ENCODE measurements around the gene RBM47.
A peak's percentile ranks its signal among the peaks of the same experiment; 100 is the strongest.
"Not testable (repeated sequence)": the region's sequence is repeated elsewhere in the genome, so short reads cannot be mapped to it uniquely, and the experiment has no call there.

RBM47 gene

DNA sequence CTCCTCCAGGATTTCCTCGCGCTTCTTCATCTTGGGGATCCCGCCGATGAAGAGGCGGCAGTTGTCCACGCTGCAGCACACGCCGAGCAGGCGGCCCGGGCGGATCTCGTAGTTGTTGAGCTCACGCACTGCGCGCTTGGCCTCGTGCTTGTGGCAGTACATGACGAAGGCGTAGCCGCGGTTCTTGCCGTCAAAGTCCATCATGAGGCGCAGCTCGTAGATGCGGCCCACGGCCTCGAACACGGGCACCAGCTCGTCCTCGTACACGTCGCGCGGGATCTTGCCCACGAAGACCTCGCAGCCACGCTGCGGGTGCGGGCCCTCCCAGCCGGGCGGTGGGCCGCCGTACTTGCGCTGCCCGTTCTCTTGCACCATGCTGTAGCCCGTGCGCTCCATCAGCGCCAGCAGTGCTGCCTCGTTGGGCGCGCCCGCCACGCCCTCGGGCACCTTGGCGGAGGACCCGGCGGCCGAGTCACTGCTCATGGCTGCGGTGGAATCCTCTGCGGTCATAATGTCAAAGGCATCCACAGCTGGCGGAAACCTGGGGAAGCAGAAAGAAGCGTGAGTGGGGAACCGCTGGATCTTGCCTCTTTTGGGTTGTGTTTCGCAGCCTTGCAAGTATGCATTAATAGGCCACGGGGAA, 191.2 kb downstream of the RBM47 start:
- WGBS: 95% methylated on average over 64 of the region's 64 CpGs
- no peak overlapping the region for H3K4me3 ChIP-seq (ENCODE audit: low read length)
- peaks cover 31% of the 10 kb centered on the region for H3K36me3 ChIP-seq (ENCODE audit: insufficient read depth, low read length)
- H3K27ac ChIP-seq (ENCODE audit: low read depth, low read length): no peak overlapping the region
- H3K4me1 ChIP-seq (ENCODE audit: insufficient read depth, low read length): peaks cover 7% of the 10 kb centered on the region
- no peaks in the 10 kb centered on the region for H3K9me3 ChIP-seq (ENCODE audit: insufficient read depth, low read depth, low read length)
- no peaks in the 10 kb centered on the region for H3K27me3 ChIP-seq (ENCODE audit: insufficient read depth, low read length)
- no peak overlapping the region for H3K9ac ChIP-seq (ENCODE audit: low read depth, low read length)

DNA sequence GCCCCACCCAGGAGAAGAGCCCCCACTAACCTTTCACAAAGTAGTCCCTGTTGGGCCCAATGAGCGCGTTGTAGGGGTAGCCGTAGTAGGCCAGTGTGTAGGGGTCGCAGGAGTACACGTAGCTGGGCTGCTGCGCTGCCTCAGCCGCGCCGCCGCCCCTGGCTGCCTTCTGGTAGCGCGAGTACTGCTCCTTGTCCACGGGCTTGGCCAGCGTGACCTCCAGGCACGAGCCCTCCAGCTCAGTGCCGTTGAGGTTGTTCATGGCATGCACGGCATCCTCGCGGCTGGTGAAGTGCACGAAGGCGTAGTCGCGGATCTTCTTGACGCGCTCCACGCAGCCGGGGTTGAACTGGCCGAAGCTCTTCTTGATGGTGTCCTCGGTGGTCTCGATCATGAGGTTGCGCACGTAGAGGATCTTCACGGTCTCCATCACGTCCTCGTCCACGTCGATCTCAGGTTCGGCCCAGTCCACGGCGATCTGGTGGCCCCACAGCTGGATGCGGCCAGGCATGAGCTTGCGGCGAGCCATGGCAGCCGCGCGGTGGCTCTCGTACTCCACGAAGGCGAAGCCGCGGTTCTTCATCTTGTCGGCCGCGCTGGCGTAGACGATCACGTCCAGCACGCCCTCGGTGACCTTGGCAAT, 191.8 kb downstream of the RBM47 start:
- H3K27ac ChIP-seq (ENCODE audit: low read depth, low read length): no peak overlapping the region
- H3K36me3 ChIP-seq (ENCODE audit: insufficient read depth, low read length): peaks cover 33% of the 10 kb centered on the region
- H3K9me3 ChIP-seq (ENCODE audit: insufficient read depth, low read depth, low read length): no peaks in the 10 kb centered on the region
- WGBS: 96% methylated on average over 59 of the region's 59 CpGs
- H3K27me3 ChIP-seq (ENCODE audit: insufficient read depth, low read length): no peaks in the 10 kb centered on the region
- no peak overlapping the region for H3K4me3 ChIP-seq (ENCODE audit: low read length)
- H3K4me1 ChIP-seq (ENCODE audit: insufficient read depth, low read length): peaks cover 7% of the 10 kb centered on the region
- H3K9ac ChIP-seq (ENCODE audit: low read depth, low read length): no peak overlapping the region

GRCh38 chr4:40435306-40435705, 194.4 kb downstream of the RBM47 start:
- WGBS: 84% methylated on average over 10 of the region's 10 CpGs
- not testable (repeated sequence) for H3K27ac ChIP-seq (ENCODE audit: low read depth, low read length)

GRCh38 chr4:40434126-40434687, 195.5 kb downstream of the RBM47 start:
- H3K9ac ChIP-seq (ENCODE audit: low read depth, low read length): no peak overlapping the region
- 91% methylated on average over 6 of the region's 6 CpGs for WGBS
- peak overlapping the region; percentile 1; the same call in 1 of the 2 replicates for H3K27ac ChIP-seq (ENCODE audit: low read depth, low read length)
- no peaks in the 10 kb centered on the region for H3K27me3 ChIP-seq (ENCODE audit: insufficient read depth, low read length)
- no peaks in the 10 kb centered on the region for H3K9me3 ChIP-seq (ENCODE audit: insufficient read depth, low read depth, low read length)
- H3K4me3 ChIP-seq (ENCODE audit: low read length): no peak overlapping the region
- peaks cover 7% of the 10 kb centered on the region for H3K4me1 ChIP-seq (ENCODE audit: insufficient read depth, low read length)
- peaks cover 55% of the 10 kb centered on the region for H3K36me3 ChIP-seq (ENCODE audit: insufficient read depth, low read length)

More at GRCh38 chr4:40435306-40435705, 194.4 kb downstream of the RBM47 start:
- H3K9ac ChIP-seq (ENCODE audit: low read depth, low read length); H3K9me3 ChIP-seq (ENCODE audit: insufficient read depth, low read depth, low read length); H3K4me3 ChIP-seq (ENCODE audit: low read length); H3K27me3 ChIP-seq (ENCODE audit: insufficient read depth, low read length); H3K4me1 ChIP-seq (ENCODE audit: insufficient read depth, low read length): not testable (repeated sequence)
- H3K36me3 ChIP-seq (ENCODE audit: insufficient read depth, low read length): peaks cover 54% of the 10 kb centered on the region

DNA sequence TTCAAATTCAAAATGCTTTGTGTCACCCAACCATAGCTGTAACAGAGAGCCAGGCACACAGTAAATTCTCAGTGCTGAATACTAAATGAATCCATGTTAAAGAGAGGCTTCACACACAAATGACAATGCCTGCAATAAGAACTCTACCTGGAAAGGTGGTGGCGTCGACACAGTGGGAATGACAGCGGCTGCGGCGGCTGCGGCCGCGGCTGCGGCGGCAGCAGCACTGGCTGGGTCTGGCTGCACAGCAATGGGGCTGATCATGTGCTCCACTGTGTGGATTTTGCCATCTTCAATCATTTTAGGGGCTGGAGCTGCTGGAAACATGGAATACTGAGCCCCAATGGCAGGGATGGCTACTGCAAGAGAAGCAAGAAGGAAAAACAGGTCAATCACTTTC, 197.2 kb downstream of the RBM47 start:
- Histone ChIP-seq H3K9me3 (ENCODE audit: insufficient read depth, low read depth, low read length) (no peaks in the 10 kb centered on the region), H3K4me3 (ENCODE audit: low read length) (no peak overlapping the region), H3K4me1 (ENCODE audit: insufficient read depth, low read length) (peaks cover 7% of the 10 kb centered on the region), H3K36me3 (ENCODE audit: insufficient read depth, low read length) (peaks cover 55% of the 10 kb centered on the region), H3K27ac (ENCODE audit: low read depth, low read length) (no peak overlapping the region), H3K27me3 (ENCODE audit: insufficient read depth, low read length) (no peaks in the 10 kb centered on the region), H3K9ac (ENCODE audit: low read depth, low read length) (no peak overlapping the region)
- 98% methylated on average over 10 of the region's 10 CpGs for WGBS

GRCh38 chr4:40427871-40428270, 201.8 kb downstream of the RBM47 start:
- not testable (repeated sequence) for H3K4me1 ChIP-seq (ENCODE audit: insufficient read depth, low read length); H3K9me3 ChIP-seq (ENCODE audit: insufficient read depth, low read depth, low read length); H3K9ac ChIP-seq (ENCODE audit: low read depth, low read length); H3K27me3 ChIP-seq (ENCODE audit: insufficient read depth, low read length); H3K4me3 ChIP-seq (ENCODE audit: low read length); H3K27ac ChIP-seq (ENCODE audit: low read depth, low read length)
- peaks cover 68% of the 10 kb centered on the region for H3K36me3 ChIP-seq (ENCODE audit: insufficient read depth, low read length)
- WGBS: 95% methylated on average over 4 of the region's 4 CpGs

DNA sequence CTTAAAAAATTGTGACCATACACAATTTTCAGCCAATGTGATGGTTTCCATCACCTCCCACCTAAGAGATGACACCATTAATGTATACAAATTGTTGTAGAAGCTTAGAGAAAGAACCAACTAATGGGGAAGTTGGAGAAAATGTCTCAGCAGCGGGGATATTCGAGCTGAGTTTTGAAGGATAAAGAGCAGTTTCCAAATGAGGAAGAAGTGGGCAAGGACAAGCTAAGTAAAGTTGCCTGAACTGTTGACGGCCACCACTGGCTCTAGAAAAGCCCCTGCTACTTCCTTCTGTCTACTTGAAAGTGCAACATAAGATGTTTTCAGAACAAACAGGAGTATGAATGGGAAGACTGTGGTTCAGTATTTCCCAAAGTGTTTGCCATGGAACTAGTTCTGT, 202.5 kb downstream of the RBM47 start:
- Histone ChIP-seq H3K4me3 (ENCODE audit: low read length) (no peak overlapping the region), H3K9me3 (ENCODE audit: insufficient read depth, low read depth, low read length) (no peaks in the 10 kb centered on the region), H3K27ac (ENCODE audit: low read depth, low read length) (no peak overlapping the region), H3K4me1 (ENCODE audit: insufficient read depth, low read length) (no peaks in the 10 kb centered on the region), H3K9ac (ENCODE audit: low read depth, low read length) (no peak overlapping the region), H3K36me3 (ENCODE audit: insufficient read depth, low read length) (peaks cover 69% of the 10 kb centered on the region), H3K27me3 (ENCODE audit: insufficient read depth, low read length) (no peaks in the 10 kb centered on the region)
- WGBS: 91% methylated on average over 3 of the region's 3 CpGs

- H3K27me3 ChIP-seq (ENCODE audit: insufficient read depth, low read length): no peaks in the 10 kb centered on the region
- no peak overlapping the region for H3K27ac ChIP-seq (ENCODE audit: low read depth, low read length)
- 97% methylated on average over 23 of the region's 24 CpGs for WGBS
- no peak overlapping the region for H3K4me3 ChIP-seq (ENCODE audit: low read length)
- H3K9me3 ChIP-seq (ENCODE audit: insufficient read depth, low read depth, low read length): no peaks in the 10 kb centered on the region
- H3K9ac ChIP-seq (ENCODE audit: low read depth, low read length): no peak overlapping the region
- H3K4me1 ChIP-seq (ENCODE audit: insufficient read depth, low read length): no peaks in the 10 kb centered on the region
- peaks cover 65% of the 10 kb centered on the region for H3K36me3 ChIP-seq (ENCODE audit: insufficient read depth, low read length)
Measured at GRCh38 chr4:40425799-40426574, 203.7 kb downstream of the RBM47 start.

DNA sequence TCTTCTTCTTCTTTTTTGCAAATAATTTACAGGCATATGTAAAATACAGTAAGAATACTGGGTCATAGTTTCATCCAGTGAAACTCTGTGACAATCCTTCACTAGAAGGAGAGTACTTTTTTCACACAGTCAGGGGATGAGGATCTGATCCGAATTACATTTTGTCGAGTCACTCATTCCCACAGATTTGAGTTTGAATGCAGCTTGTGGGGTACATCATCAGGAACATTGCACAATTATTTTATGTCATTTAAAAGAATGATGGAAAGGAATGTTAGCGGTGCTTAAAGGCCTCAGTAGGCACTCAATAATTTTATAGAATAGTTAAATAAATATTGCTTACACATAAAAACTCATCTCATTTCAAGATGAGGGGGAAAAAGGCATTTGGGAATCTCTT, 205.9 kb downstream of the RBM47 start:
- Histone ChIP-seq H3K9ac (ENCODE audit: low read depth, low read length) (no peak overlapping the region), H3K4me1 (ENCODE audit: insufficient read depth, low read length) (no peaks in the 10 kb centered on the region), H3K36me3 (ENCODE audit: insufficient read depth, low read length) (peaks cover 54% of the 10 kb centered on the region), H3K4me3 (ENCODE audit: low read length) (no peak overlapping the region), H3K9me3 (ENCODE audit: insufficient read depth, low read depth, low read length) (no peaks in the 10 kb centered on the region), H3K27ac (ENCODE audit: low read depth, low read length) (no peak overlapping the region), H3K27me3 (ENCODE audit: insufficient read depth, low read length) (no peaks in the 10 kb centered on the region)
- 100% methylated on average over 2 of the region's 3 CpGs for WGBS

GRCh38 chr4:40421839-40422708, 207.6 kb downstream of the RBM47 start:
- peaks cover 42% of the 10 kb centered on the region for H3K36me3 ChIP-seq (ENCODE audit: insufficient read depth, low read length)
- H3K9me3 ChIP-seq (ENCODE audit: insufficient read depth, low read depth, low read length): no peaks in the 10 kb centered on the region
- H3K27me3 ChIP-seq (ENCODE audit: insufficient read depth, low read length): no peaks in the 10 kb centered on the region
- 96% methylated on average over 6 of the region's 7 CpGs for WGBS
- no peak overlapping the region for H3K4me3 ChIP-seq (ENCODE audit: low read length)
- H3K9ac ChIP-seq (ENCODE audit: low read depth, low read length): no peak overlapping the region
- no peaks in the 10 kb centered on the region for H3K4me1 ChIP-seq (ENCODE audit: insufficient read depth, low read length)
- H3K27ac ChIP-seq (ENCODE audit: low read depth, low read length): no peak overlapping the region
